Hepatocyte (in vitro differentiated cells): ENCODE results near the gene VAPA. TPM values are rescaled to one million over a fixed set of nuclear protein-coding genes. Genes with fewer than 3 reads are reported as not detected.

Experiments used
- DNase-seq: peaks from one replicate; pipeline ENCODE4 v3.0.0-alpha.2; 2016; ENCODE audit warnings: low spot score
- H2AFZ ChIP-seq: fragments of 200-600 bp; sonication (generic); 2 replicates; pipeline ENCODE4 v1.6.0; 2016; ENCODE audit warnings: antibody characterized with exemption, mild to moderate bottlenecking
- H3K27ac ChIP-seq: fragments of 200-600 bp; sonication (generic); 2 replicates; pipeline ENCODE4 v1.5.1; 2016; ENCODE audit warnings: mild to moderate bottlenecking
- H3K27me3 ChIP-seq: fragments of 200-600 bp; sonication (generic); 2 replicates; pipeline ENCODE4 v1.6.1; 2016
- H3K36me3 ChIP-seq: fragments of 200-600 bp; sonication (generic); replicated peaks from 2 replicates; pipeline ENCODE4 v1.5.1; 2016; ENCODE audit warnings: low read depth; ENCODE audit not compliant: insufficient read depth
- H3K4me1 ChIP-seq: fragments of 200-600 bp; sonication (generic); 2 replicates; pipeline ENCODE4 v1.5.1; 2016; ENCODE audit warnings: mild to moderate bottlenecking, moderate library complexity; ENCODE audit not compliant: insufficient read depth
- H3K4me2 ChIP-seq: fragments of 200-600 bp; sonication (generic); 2 replicates; pipeline ENCODE4 v1.6.0; 2016
- H3K4me3 ChIP-seq: fragments of 200-600 bp; sonication (generic); 2 replicates; pipeline ENCODE4 v1.5.1; 2016; ENCODE audit warnings: mild to moderate bottlenecking
- H3K79me2 ChIP-seq: fragments of 200-600 bp; sonication (generic); 2 replicates; pipeline ENCODE4 v1.6.0; 2017; ENCODE audit warnings: mild to moderate bottlenecking
- H3K9me2 ChIP-seq: fragments of 200-600 bp; sonication (generic); replicated peaks from 2 replicates; pipeline ENCODE4 v1.6.0; 2017; ENCODE audit warnings: mild to moderate bottlenecking; ENCODE audit not compliant: insufficient read depth
- H3K9me3 ChIP-seq: fragments of 200-600 bp; sonication (generic); 2 replicates; pipeline ENCODE4 v1.5.1; 2016; ENCODE audit warnings: low read depth, mild to moderate bottlenecking
- H4K20me1 ChIP-seq: fragments of 200-600 bp; sonication (generic); 2 replicates; pipeline ENCODE4 v1.6.0; 2016; ENCODE audit warnings: mild to moderate bottlenecking; ENCODE audit not compliant: insufficient read depth, poor library complexity, severe bottlenecking
- EZH2 ChIP-seq: fragments of 200-600 bp; sonication (generic); IDR thresholded peaks from 2 replicates; pipeline ENCODE4 v1.6.1; 2016; ENCODE audit warnings: antibody characterized with exemption, mild to moderate bottlenecking, borderline replicate concordance
- EZH2phosphoT487 ChIP-seq: fragments of 200-600 bp; sonication (generic); IDR thresholded peaks from one replicate; pipeline ENCODE4 v1.6.1; 2018; ENCODE audit warnings: antibody characterized with exemption, mild to moderate bottlenecking, low read depth, moderate library complexity; ENCODE audit not compliant: unreplicated experiment, severe bottlenecking
- WGBS: methylation state at CpG from one replicate; pipeline ENCODE4 v1.1.6; 2016; ENCODE audit warnings: low lambda C conversion rate; ENCODE audit errors: missing lambda C conversion rate; 5-methylcytosine and 5-hydroxymethylcytosine counted together
- polyA plus RNA-seq: library from polyadenylated mRNA; unstranded; fragments of >200 nt; fragmentation: Nextera tagmentation; extraction: Ambion mirVana; gene quantifications from 2 replicates; pipeline ENCODE4 v1.2.1, GENCODE V29; 2016
- total RNA-seq: library from RNA; depleted of rRNA; stranded (reverse); fragments of >200 nt; gene quantifications from 2 replicates; pipeline ENCODE4 v1.2.3, GENCODE V29; 2014
- TF ChIP-seq, protein P1 (sequence below): fragments of 200-600 bp; sonication (generic); IDR thresholded peaks from 2 replicates; pipeline ENCODE4 v1.5.1; 2016; ENCODE audit warnings: antibody characterized with exemption, mild to moderate bottlenecking; ENCODE audit not compliant: poor library complexity

Gene VAPA
- total and polyA plus RNA-seq, 2 experiments from 2014 or later = 290 to 324 TPM

DNA sequence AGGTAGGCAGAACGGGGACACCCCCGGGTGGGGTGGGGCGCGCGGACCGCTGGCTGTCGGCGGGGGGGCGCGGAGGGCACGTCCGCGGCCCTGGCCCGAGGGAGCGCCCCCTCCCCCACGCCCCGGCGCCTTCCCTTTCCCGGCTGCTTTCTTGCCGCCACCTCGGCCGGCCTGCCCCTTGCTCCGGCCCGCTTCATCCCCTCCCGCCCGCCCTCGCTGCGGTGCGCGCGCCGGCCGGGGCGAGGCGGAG lies 443 bp downstream of the VAPA start:
- H3K36me3 ChIP-seq = no peaks in the 10 kb centered on the region
- H3K4me2 ChIP-seq = no peak overlapping the region
- H3K9me3 ChIP-seq = no peaks in the 10 kb centered on the region
- H4K20me1 ChIP-seq = peaks cover 47% of the 10 kb centered on the region
- peak overlapping the region; percentile 43 for H3K4me3 ChIP-seq
- WGBS = no CpG with 5 or more reads among the region's 35 CpGs
- H3K9me2 ChIP-seq = no peaks in the 10 kb centered on the region
- peaks cover 24% of the 10 kb centered on the region for H3K4me1 ChIP-seq
- H3K79me2 ChIP-seq = peaks cover 50% of the 10 kb centered on the region
- TF ChIP-seq EZH2phosphoT487 = no peak
- no peak for TF ChIP-seq EZH2
- TF ChIP-seq, protein P1, sequence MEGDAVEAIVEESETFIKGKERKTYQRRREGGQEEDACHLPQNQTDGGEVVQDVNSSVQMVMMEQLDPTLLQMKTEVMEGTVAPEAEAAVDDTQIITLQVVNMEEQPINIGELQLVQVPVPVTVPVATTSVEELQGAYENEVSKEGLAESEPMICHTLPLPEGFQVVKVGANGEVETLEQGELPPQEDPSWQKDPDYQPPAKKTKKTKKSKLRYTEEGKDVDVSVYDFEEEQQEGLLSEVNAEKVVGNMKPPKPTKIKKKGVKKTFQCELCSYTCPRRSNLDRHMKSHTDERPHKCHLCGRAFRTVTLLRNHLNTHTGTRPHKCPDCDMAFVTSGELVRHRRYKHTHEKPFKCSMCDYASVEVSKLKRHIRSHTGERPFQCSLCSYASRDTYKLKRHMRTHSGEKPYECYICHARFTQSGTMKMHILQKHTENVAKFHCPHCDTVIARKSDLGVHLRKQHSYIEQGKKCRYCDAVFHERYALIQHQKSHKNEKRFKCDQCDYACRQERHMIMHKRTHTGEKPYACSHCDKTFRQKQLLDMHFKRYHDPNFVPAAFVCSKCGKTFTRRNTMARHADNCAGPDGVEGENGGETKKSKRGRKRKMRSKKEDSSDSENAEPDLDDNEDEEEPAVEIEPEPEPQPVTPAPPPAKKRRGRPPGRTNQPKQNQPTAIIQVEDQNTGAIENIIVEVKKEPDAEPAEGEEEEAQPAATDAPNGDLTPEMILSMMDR = no peak
- DNase-seq = no peak
- no peaks in the 10 kb centered on the region for H3K27me3 ChIP-seq
- peak overlapping the region; percentile 99 for H3K27ac ChIP-seq
- H2AFZ ChIP-seq = peak overlapping the region; percentile 41

- Histone ChIP-seq H2AFZ (no peak overlapping the region), H3K9me3 (no peaks in the 10 kb centered on the region), H3K79me2 (peaks cover 55% of the 10 kb centered on the region), H3K4me2 (peak overlapping the region; percentile 82), H4K20me1 (peaks cover 51% of the 10 kb centered on the region), H3K9me2 (no peaks in the 10 kb centered on the region), H3K36me3 (no peaks in the 10 kb centered on the region), H3K4me3 (peak overlapping the region; percentile 43), H3K4me1 (peaks cover 29% of the 10 kb centered on the region), H3K27me3 (no peaks in the 10 kb centered on the region), H3K27ac (peak overlapping the region; percentile 99)
- TF ChIP-seq, protein P1 = no peak
- no peak for TF ChIP-seq EZH2
- WGBS = under 1% methylated on average over 45 of the region's 77 CpGs
- peak; percentile 86 for DNase-seq
Measured at GRCh38 chr18:9914584-9915290, 921 bp downstream of the VAPA start.

- peaks cover 63% of the 10 kb centered on the region for H3K79me2 ChIP-seq
- H3K4me2 ChIP-seq = peak overlapping the region; percentile 82
- H4K20me1 ChIP-seq = peaks cover 59% of the 10 kb centered on the region
- H3K4me1 ChIP-seq = peaks cover 32% of the 10 kb centered on the region
- no peak for DNase-seq
- no peaks in the 10 kb centered on the region for H3K36me3 ChIP-seq
- H3K9me3 ChIP-seq = no peaks in the 10 kb centered on the region
- 16% methylated on average over 5 of the region's 5 CpGs for WGBS
- no peaks in the 10 kb centered on the region for H3K27me3 ChIP-seq
- peak overlapping the region; percentile 43 for H3K4me3 ChIP-seq
- H3K9me2 ChIP-seq = no peaks in the 10 kb centered on the region
- H3K27ac ChIP-seq = peak overlapping the region; percentile 99
- no peak overlapping the region for H2AFZ ChIP-seq
- TF ChIP-seq EZH2phosphoT487 (no peak), EZH2 (no peak)
- TF ChIP-seq, protein P1 = no peak
Measured at GRCh38 chr18:9915291-9916076, 1.7 kb downstream of the VAPA start.
